Thoracic aorta (tissue), 2 donors: Measurements from ENCODE around the gene SLC46A3. TPM values are rescaled to one million over a fixed set of nuclear protein-coding genes. Genes with fewer than 3 reads are reported as not detected.

ENCODE experiments used
- ATAC-seq: fragments of 150-250 bp; one replicate; pipeline ENCODE4 v1.8.0; 2017; ENCODE audit warnings: low read depth; ENCODE audit not compliant: insufficient number of reproducible peaks, low FRiP score
- DNase-seq: peaks from one replicate; pipeline ENCODE4 v3.0.0-alpha.2; 2020; ENCODE audit warnings: low spot score
- H3K27ac ChIP-seq, 2 donors: fragments of 200-600 bp; sonication (generic); 1 replicate in 1 of 2; 2 replicates in 1 of 2; pipeline ENCODE4 v1.5.1; 2016; ENCODE audit warnings: mild to moderate bottlenecking in 2 of 2, moderate library complexity in 2 of 2
- H3K27me3 ChIP-seq: fragments of 200-600 bp; sonication (generic); replicated peaks from 2 replicates; pipeline ENCODE4 v1.6.0; 2016; ENCODE audit warnings: mild to moderate bottlenecking; ENCODE audit not compliant: insufficient read depth
- H3K36me3 ChIP-seq: fragments of 200-600 bp; sonication (generic); one replicate; pipeline ENCODE4 v1.5.1; 2016
- H3K4me1 ChIP-seq, 2 donors: fragments of 200-600 bp; sonication (generic); 1 replicate in 1 of 2; 2 replicates in 1 of 2; pipeline versions ENCODE4 v1.5.1 to v1.6.0; 2016; ENCODE audit warnings: low read depth in 2 of 2, mild to moderate bottlenecking in 1 of 2; ENCODE audit not compliant: control insufficient read depth in 1 of 2
- H3K4me3 ChIP-seq: fragments of 200-600 bp; sonication (generic); 2 replicates; pipeline ENCODE4 v1.5.1; 2016; ENCODE audit warnings: mild to moderate bottlenecking
- H3K9me3 ChIP-seq: fragments of 200-600 bp; sonication (generic); 2 replicates; pipeline ENCODE4 v1.5.1; 2016
- CTCF ChIP-seq: fragments of 200-600 bp; sonication (generic); IDR thresholded peaks from one replicate; pipeline ENCODE4 v1.5.1; 2019; ENCODE audit warnings: antibody characterized with exemption
- total RNA-seq, 2 donors: library from RNA; depleted of rRNA; stranded (reverse); fragments of >200 nt; gene quantifications; one replicate each; pipeline versions ENCODE4 v1.1.0 to v1.2.3, GENCODE V29; 2016

SLC46A3 gene
- total RNA-seq, 2 donors from 2014 or later: 10.8 to 16.4 TPM

DNA sequence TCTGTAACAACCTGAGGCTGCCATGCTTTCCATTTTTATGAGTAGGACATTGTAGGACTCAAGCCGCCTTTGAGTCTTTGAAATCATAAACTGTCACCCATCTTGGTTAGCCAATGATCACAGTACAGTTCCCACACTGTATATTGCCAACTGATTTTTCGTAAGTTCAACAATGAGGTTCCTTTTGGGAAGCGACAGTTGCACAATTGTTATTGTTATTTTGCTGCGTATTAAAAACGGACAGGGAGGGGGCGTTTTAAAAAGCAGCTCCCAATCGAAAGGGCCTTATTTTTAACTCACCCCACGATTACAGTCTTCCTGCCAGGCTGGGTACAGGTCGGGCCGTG is 601 bp downstream of the SLC46A3 start:
- Histone ChIP-seq H3K4me1 (peaks cover 14 to 21% of the 10 kb centered on the region in 2 donors), H3K9me3 (no peaks in the 10 kb centered on the region), H3K4me3 (peak overlapping the region; percentile 88), H3K27me3 (no peaks in the 10 kb centered on the region), H3K36me3 (no peaks in the 10 kb centered on the region), H3K27ac (peak overlapping the region; percentile 94 to 95)
- TF ChIP-seq CTCF: no peak
- peak; percentile 36 for ATAC-seq
- peak; percentile 11 for DNase-seq

DNA sequence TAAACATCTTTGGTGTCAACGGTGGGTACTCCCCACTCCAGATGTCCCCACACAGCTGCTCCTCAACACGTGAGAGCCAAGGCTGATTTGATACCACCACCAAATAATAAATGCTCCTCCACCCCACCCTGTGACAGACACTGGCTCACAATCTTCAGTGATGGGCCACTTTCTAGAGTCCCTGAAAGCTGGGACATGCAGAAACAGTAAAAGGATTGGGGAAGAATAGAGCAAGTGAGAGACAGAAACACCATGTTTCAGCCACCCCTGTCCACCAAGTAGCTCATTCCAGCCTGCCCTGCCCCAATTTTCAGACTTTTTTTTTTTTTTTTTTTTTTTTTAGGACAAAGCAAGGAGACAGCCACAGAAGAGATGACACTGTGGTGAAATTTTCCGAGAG is 1.6 kb downstream of the SLC46A3 start:
- peaks cover 14 to 21% of the 10 kb centered on the region in 2 donors for H3K4me1 ChIP-seq
- peak overlapping the region in 1 of 2 donors; percentile 42 for H3K27ac ChIP-seq
- DNase-seq (no peak), ATAC-seq (no peak)
- H3K36me3 ChIP-seq: no peaks in the 10 kb centered on the region
- TF ChIP-seq CTCF: no peak
- H3K4me3 ChIP-seq: no peak overlapping the region
- no peaks in the 10 kb centered on the region for H3K9me3 ChIP-seq
- H3K27me3 ChIP-seq: no peaks in the 10 kb centered on the region

DNA sequence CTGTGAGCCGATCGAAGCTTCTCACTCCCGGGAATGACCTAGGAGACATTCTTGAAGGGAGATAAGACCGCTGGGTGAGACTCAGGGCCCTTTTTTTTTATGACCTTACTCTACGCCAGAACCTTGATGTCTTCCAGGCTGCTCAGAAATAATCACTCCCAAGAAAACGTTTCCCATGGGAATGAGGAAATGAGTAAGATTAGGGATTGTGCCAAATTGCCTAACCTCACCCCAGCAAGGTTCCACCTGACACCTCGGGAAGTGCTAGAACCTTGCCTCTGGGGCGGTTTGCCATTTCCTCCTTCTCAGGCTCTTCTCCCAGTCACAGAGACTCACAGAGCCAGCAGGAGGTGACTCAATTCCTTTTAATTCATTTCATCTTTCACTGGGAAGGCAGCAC is 2.3 kb downstream of the SLC46A3 start:
- Histone ChIP-seq H3K4me3 (peak overlapping the region; percentile 5), H3K9me3 (no peaks in the 10 kb centered on the region), H3K36me3 (no peaks in the 10 kb centered on the region), H3K27ac (peak overlapping the region in 1 of 2 donors; percentile 42), H3K27me3 (no peaks in the 10 kb centered on the region), H3K4me1 (peaks cover 14 to 21% of the 10 kb centered on the region in 2 donors)
- ATAC-seq: no peak
- DNase-seq: no peak
- no peak for TF ChIP-seq CTCF

DNA sequence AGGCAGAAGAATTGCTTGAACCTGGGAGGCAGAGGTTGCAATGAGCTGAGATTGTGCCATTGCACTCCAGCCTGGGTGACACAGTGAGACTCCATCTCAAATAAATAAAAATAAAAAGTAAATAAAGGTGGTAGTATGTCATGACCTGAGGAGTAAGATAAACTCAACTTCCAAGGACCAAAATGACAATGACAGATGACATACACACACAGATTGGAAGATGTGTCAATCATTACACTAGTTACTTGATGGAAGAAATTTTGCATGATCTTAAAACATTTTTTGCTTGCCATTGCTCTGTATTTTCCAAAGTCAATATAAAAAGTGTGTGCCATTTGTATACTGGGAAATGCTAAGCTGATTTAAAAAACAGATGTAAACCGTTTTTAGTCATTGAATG is 4.1 kb downstream of the SLC46A3 start:
- Histone ChIP-seq H3K27ac (no peak overlapping the region), H3K4me1 (peaks cover 14 to 21% of the 10 kb centered on the region in 2 donors), H3K4me3 (no peak overlapping the region), H3K27me3 (no peaks in the 10 kb centered on the region), H3K36me3 (no peaks in the 10 kb centered on the region), H3K9me3 (no peaks in the 10 kb centered on the region)
- no peak for TF ChIP-seq CTCF
- ATAC-seq (no peak), DNase-seq (no peak)

DNA sequence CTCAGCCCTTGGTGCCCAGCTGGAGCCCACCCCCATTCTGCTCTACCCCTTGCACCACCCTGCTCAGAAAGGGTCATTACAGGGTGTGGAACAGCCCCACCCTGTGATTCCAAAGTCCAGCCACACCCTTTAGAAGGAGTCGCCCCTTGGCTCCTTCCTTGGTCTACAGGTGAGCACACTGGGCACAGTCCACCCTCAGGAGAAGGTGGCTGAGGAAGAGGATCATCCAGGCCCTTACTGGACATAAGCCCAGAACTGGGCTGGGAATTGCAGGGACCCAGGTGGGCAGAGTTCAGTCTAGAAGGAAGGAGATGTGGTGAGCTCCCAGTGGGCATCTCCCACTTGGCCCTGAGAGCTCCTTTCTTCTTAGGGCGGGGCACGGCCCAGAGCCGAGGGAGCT is 8.6 kb downstream of the SLC46A3 start:
- no peak for ATAC-seq

More for the DNA sequence above, 8.6 kb downstream of the SLC46A3 start:
- H3K4me1 ChIP-seq: no peaks in the 10 kb centered on the region
- H3K9me3 ChIP-seq: no peaks in the 10 kb centered on the region
- TF ChIP-seq CTCF: no peak
- H3K4me3 ChIP-seq: no peak overlapping the region
- H3K27me3 ChIP-seq: no peaks in the 10 kb centered on the region
- no peak overlapping the region for H3K27ac ChIP-seq
- DNase-seq: no peak
- H3K36me3 ChIP-seq: no peaks in the 10 kb centered on the region
